Stimulated activated CD4-positive, alpha-beta T cell treated with anti-CD3 and anti-CD28 coated beads, Interleukin-1b, Interleukin-23, amount 100 ng/mL, for 24 hours (primary cell): ENCODE data around the gene DAP.
A peak's percentile ranks its signal among the peaks of the same experiment; 100 is the strongest.
"Not testable (repeated sequence)": the region's sequence is repeated elsewhere in the genome, so short reads cannot be mapped to it uniquely, and the experiment has no call there.

ENCODE experiments used
- DNase-seq, 4 experiments: peaks; one replicate each; pipeline ENCODE4 v3.0.0-alpha.2; 2020; ENCODE audit warnings: low read depth in 4 of 4, low spot score in 1 of 4

The DAP gene, protein sequence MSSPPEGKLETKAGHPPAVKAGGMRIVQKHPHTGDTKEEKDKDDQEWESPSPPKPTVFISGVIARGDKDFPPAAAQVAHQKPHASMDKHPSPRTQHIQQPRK

DNA sequence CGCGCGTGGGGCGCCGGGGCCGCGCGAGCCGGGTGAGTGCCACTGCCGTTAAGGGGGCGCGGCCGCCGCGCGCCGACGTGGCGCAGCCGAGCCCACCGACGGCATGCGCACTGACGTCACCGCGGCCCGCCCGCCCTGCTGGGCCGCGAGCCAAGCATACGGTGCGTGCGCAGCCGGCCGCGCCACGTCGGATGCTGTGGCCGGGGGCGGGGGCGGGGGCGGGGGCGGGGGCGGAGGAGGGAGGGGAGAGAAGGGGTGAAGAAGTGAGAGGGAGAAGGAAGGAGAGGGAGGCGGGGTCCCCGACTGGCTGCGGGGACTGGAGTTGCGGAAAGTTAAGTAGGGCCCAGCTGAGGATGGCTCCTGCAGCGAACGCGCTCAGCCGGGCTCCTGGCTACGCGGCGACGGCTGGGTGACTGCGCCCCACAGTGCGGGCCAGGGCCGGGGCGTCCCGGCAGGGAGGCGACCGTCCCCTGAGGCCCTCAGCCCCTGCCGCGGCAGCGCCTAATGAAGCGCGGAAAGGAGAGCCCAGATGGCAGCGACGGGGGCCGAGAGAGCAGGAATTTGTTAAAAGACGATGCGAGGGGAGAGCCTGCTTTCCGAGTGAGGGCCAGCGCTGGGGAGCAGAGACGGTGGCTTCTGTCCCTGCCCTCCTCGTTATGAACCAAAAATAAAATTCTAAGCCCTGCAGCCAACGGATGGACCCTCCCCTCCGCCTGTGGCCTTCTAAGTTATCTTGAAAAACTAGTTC is at the start of gene DAP:
Gene DAP, minus strand, starts transcription at position 50 of the 748 bp plus-strand sequence. CDS start 166 bp downstream, outside the sequence.
- DNase-seq, result peak; percentile 69 to 77 (median 73)

- no peak for DNase-seq
Measured at GRCh38 chr5:10808347-10809226, 47.6 kb upstream of the DAP start.

- no peak for DNase-seq
Measured at GRCh38 chr5:10801931-10802666, 41.1 kb upstream of the DAP start.

DNA sequence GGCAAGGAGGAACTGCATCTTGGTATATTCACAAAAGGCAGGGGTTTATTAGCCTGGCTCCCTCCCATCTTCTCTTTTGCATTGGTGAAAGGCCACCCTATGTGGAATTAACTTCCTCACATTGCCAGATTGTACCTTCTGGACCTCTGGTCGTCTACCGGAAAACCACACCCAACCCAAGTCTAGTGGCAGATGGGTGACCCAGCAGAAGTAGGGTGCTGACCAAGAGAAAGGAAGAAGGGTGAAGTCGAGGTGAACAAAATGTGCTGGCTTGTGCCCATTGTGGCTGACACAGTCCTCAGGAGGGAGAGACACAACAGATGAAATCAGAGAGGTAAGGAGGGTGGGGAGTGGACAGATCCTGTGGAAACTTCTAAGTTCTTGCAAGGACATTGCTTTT is 39.8 kb upstream of the DAP start:
- no peak for DNase-seq

- no peak for DNase-seq
Measured at GRCh38 chr5:10797261-10797660, 36.2 kb upstream of the DAP start.

- no peak for DNase-seq
Measured at GRCh38 chr5:10793785-10794184, 32.8 kb upstream of the DAP start.

DNA sequence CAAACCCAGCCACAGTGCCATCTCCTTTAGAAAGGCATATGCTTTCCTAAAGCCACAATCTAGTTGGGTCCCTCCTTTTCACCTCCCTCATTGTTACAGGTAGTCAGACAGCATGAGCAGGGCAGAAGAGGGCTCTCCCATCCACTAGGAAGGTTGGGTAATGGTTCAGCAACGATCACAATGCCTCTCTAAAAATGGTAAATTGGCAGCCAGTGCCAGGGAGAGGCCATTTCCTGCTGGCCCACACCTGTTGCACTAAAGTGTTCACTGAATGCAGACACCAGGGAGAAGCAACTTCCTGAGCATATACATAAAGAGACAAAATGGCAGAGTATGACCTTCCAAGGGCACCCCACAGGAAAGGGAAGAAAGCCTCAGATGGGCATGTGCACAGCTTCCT is 31.3 kb upstream of the DAP start:
- no peak for DNase-seq

GRCh38 chr5:10789726-10790125 is 28.7 kb upstream of the DAP start:
- no peak for DNase-seq

GRCh38 chr5:10789021-10789420 is 28.0 kb upstream of the DAP start:
- DNase-seq, result no peak

GRCh38 chr5:10788358-10788757 is 27.3 kb upstream of the DAP start:
- DNase-seq, result no peak

GRCh38 chr5:10786835-10787234 is 25.8 kb upstream of the DAP start:
- no peak for DNase-seq

- not testable (repeated sequence) for DNase-seq
Measured at GRCh38 chr5:10780208-10780607, 19.2 kb upstream of the DAP start.

GRCh38 chr5:10779592-10779991 is 18.6 kb upstream of the DAP start:
- DNase-seq, result no peak

GRCh38 chr5:10778179-10778910 is 17.3 kb upstream of the DAP start:
- DNase-seq, result no peak

DNA sequence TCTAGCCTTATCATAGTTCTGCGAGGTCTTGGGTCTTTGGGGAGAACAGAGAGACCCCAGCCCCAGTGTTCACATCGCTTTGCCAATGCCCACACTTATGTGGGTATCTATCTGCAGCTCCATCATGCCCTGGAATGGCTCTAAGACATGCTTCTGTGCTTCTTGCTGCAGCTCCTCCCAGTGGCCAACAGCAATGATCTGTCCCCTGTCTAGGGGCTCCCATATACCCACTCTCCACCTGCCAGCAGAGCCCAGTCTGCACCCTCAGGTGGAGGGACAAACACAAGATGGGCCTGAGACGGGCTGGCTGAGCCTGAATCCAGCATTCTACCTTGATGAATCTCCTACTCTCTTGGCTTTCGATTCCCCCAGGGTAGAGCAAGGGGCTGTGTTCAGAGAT is 14.6 kb upstream of the DAP start:
- DNase-seq, result no peak

DNA sequence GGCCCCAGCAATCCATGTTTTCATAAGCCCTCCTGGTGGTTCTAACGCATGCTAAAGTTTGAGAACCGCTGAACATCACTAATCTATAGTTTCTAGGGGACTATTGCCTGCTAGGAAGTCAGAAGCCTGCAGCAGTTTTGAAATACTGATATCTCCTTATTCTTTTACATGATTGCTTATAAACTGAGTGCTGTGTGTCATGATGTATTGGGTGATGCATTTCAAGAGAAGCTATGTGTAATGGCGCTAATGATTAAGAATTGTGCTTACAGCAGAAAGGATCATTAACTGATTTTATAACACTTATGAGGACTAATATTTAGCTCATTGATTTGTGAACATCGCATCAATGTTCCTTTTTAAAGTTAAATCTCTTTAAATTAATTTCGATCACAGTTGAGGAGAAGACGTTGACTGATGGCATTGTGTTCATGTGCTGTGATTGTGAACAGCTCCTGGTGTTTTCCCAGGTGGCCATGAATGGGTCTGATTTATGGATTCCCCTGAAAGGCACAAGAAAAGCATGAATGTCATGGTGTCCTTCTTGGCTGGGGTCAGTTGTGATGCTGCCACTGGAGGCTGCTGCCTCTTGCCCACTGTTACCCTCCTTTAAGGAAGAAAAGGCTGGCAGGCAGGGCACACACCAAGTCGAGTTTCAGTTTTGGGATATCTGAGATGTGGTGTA is 12.0 kb upstream of the DAP start:
- DNase-seq, result no peak

- no peak for DNase-seq
Measured at GRCh38 chr5:10768328-10768899, 7.4 kb upstream of the DAP start.

DNA sequence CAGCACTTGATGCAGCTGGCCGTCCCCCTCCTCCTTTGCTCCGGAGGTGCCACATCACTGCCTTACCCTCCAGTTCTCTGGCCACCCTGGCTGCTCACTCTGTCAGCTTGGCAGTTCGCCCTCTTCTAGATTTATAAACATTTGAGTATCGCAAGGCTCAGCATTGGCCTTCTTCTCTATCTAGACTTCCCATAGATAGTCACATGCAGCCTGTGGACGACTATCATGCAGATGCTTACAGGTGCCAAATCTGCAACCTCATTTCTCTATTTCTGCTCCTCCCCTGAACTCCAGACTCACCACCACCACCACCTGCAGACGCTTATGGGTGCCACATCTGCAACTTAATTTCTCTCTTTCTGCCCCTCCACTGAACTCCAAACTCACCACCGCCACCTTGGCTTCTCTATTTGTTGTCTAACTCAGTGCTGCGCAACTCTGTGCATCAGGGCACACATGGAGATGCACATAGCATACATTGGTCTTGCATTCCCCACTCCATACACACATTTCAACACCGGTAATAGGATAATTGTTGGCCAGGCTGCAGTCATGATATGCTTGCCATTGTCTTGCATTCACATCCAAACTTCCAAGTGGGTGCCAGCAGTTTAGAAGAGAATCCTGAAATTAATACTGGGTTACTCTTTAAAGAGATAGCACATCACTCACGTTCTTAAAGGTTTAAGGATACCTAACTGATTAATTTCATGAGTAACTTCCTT is 1.9 kb upstream of the DAP start:
- no peak for DNase-seq
